Stimulated activated CD4-positive, alpha-beta T cell treated with anti-CD3 and anti-CD28 coated beads, Interleukin-2, amount 100 ng/mL, for 24 hours (primary cell): ENCODE data around the gene RTN1.

Experiments
- DNase-seq, 2 donors: peaks; one replicate each; pipeline ENCODE4 v3.0.0-alpha.2; 2020

Gene RTN1

GRCh38 chr14:59787045-59787674 lies 83.4 kb downstream of the RTN1 start:
- no peak for DNase-seq

GRCh38 chr14:59785629-59786028 lies 84.9 kb downstream of the RTN1 start:
- DNase-seq: no peak

- DNase-seq: no peak
Observed at GRCh38 chr14:59782760-59783159, 87.8 kb downstream of the RTN1 start.

- no peak for DNase-seq
Observed at GRCh38 chr14:59777006-59777579, 93.5 kb downstream of the RTN1 start.

- DNase-seq: no peak
Observed at GRCh38 chr14:59776468-59776867, 94.1 kb downstream of the RTN1 start.

GRCh38 chr14:59772233-59772632 lies 98.3 kb downstream of the RTN1 start:
- DNase-seq: no peak

- no peak for DNase-seq
Observed at GRCh38 chr14:59771577-59771976, 99.0 kb downstream of the RTN1 start.

- DNase-seq: no peak
Observed at GRCh38 chr14:59769586-59769985, 101.0 kb downstream of the RTN1 start.

GRCh38 chr14:59768855-59769375 lies 101.7 kb downstream of the RTN1 start:
- no peak for DNase-seq

GRCh38 chr14:59761851-59762250 lies 108.7 kb downstream of the RTN1 start:
- DNase-seq: no peak

- no peak for DNase-seq
Observed at GRCh38 chr14:59755409-59756135, 115.0 kb downstream of the RTN1 start.

- DNase-seq: no peak
Observed at GRCh38 chr14:59754256-59754655, 116.3 kb downstream of the RTN1 start.

GRCh38 chr14:59753512-59753911 lies 117.1 kb downstream of the RTN1 start:
- DNase-seq: no peak

GRCh38 chr14:59751578-59751977 lies 119.0 kb downstream of the RTN1 start:
- DNase-seq: no peak

- DNase-seq: no peak
Observed at GRCh38 chr14:59739794-59740193, 130.8 kb downstream of the RTN1 start.

- no peak for DNase-seq
Observed at GRCh38 chr14:59728304-59728703, 142.3 kb downstream of the RTN1 start.

- DNase-seq: no peak
Observed at GRCh38 chr14:59727073-59727661, 143.4 kb downstream of the RTN1 start.

GRCh38 chr14:59711080-59711479 lies 159.5 kb downstream of the RTN1 start:
- no peak for DNase-seq

- no peak for DNase-seq
Observed at GRCh38 chr14:59707778-59708561, 162.6 kb downstream of the RTN1 start.

- DNase-seq: no peak
Observed at GRCh38 chr14:59705866-59706265, 164.7 kb downstream of the RTN1 start.

- DNase-seq: no peak
Observed at GRCh38 chr14:59705245-59705644, 165.3 kb downstream of the RTN1 start.

GRCh38 chr14:59704054-59704645 lies 166.4 kb downstream of the RTN1 start:
- DNase-seq: no peak

GRCh38 chr14:59699442-59699841 lies 171.1 kb downstream of the RTN1 start:
- DNase-seq: no peak
